BE2C (cell line): ENCODE results near the gene TPST1.
"Not testable (repeated sequence)": the region's sequence is repeated elsewhere in the genome, so short reads cannot be mapped to it uniquely, and the experiment has no call there.

ENCODE experiments used
- DNase-seq: peaks from one replicate; pipeline ENCODE4 v3.0.0-alpha.2; 2020
- H3K27me3 ChIP-seq: fragments of 250-450 bp; sonication (Bioruptor Pico); 2 replicates; pipeline ENCODE4 v1.5.1; 2020; ENCODE audit warnings: mild to moderate bottlenecking
- H3K36me3 ChIP-seq: fragments of 250-450 bp; sonication (Bioruptor Pico); 2 replicates; pipeline ENCODE4 v1.5.1; 2020; ENCODE audit warnings: mild to moderate bottlenecking
- H3K4me1 ChIP-seq: fragments of 250-450 bp; sonication (Bioruptor Pico); 2 replicates; pipeline ENCODE4 v1.5.1; 2020
- H3K4me3 ChIP-seq: 2 replicates; pipeline ENCODE4 v1.5.1; 2011; ENCODE audit warnings: low read depth, low read length
- H3K9me3 ChIP-seq: fragments of 250-450 bp; sonication (Bioruptor Pico); 2 replicates; pipeline ENCODE4 v1.5.1; 2020
- CTCF ChIP-seq: IDR thresholded peaks from 2 replicates; pipeline ENCODE4 v1.5.1; 2012; ENCODE audit warnings: mild to moderate bottlenecking, low read depth, low read length

TPST1 gene

GRCh38 chr7:66371096-66371824, 166.1 kb downstream of the TPST1 start:
- Histone ChIP-seq H3K9me3 (peaks cover 3% of the 10 kb centered on the region; the same call in 1 of the 2 replicates), H3K4me3 (no peak overlapping the region), H3K36me3 (no peaks in the 10 kb centered on the region), H3K4me1 (no peaks in the 10 kb centered on the region), H3K27me3 (no peaks in the 10 kb centered on the region)
- DNase-seq = no peak
- no peak for TF ChIP-seq CTCF

- H3K4me3 ChIP-seq, H3K4me1 ChIP-seq, H3K9me3 ChIP-seq, H3K27me3 ChIP-seq, H3K36me3 ChIP-seq, DNase-seq: not testable (repeated sequence)
Measured at GRCh38 chr7:66374141-66374840, 169.2 kb downstream of the TPST1 start.

- DNase-seq = no peak
Measured at GRCh38 chr7:66376264-66376945, 171.3 kb downstream of the TPST1 start.

GRCh38 chr7:66377045-66377444, 171.9 kb downstream of the TPST1 start:
- no peak for DNase-seq
- H3K4me3 ChIP-seq = no peak overlapping the region
- H3K36me3 ChIP-seq = no peaks in the 10 kb centered on the region
- H3K4me1 ChIP-seq = no peaks in the 10 kb centered on the region
- TF ChIP-seq CTCF = no peak
- no peaks in the 10 kb centered on the region for H3K9me3 ChIP-seq
- H3K27me3 ChIP-seq = no peaks in the 10 kb centered on the region

More at GRCh38 chr7:66376264-66376945, 171.3 kb downstream of the TPST1 start:
- Histone ChIP-seq H3K4me3 (no peak overlapping the region), H3K27me3 (no peaks in the 10 kb centered on the region), H3K36me3 (no peaks in the 10 kb centered on the region), H3K4me1 (no peaks in the 10 kb centered on the region), H3K9me3 (no peaks in the 10 kb centered on the region)
- TF ChIP-seq CTCF = no peak

GRCh38 chr7:66377714-66378113, 172.6 kb downstream of the TPST1 start:
- no peaks in the 10 kb centered on the region for H3K27me3 ChIP-seq
- TF ChIP-seq CTCF = no peak
- no peak for DNase-seq
- no peaks in the 10 kb centered on the region for H3K9me3 ChIP-seq
- H3K36me3 ChIP-seq = no peaks in the 10 kb centered on the region
- no peak overlapping the region for H3K4me3 ChIP-seq
- H3K4me1 ChIP-seq = no peaks in the 10 kb centered on the region

- DNase-seq = no peak
- no peaks in the 10 kb centered on the region for H3K4me1 ChIP-seq
- no peak for TF ChIP-seq CTCF
- no peak overlapping the region for H3K4me3 ChIP-seq
- no peaks in the 10 kb centered on the region for H3K9me3 ChIP-seq
- H3K27me3 ChIP-seq = no peaks in the 10 kb centered on the region
- H3K36me3 ChIP-seq = no peaks in the 10 kb centered on the region
Measured at GRCh38 chr7:66379542-66380160, 174.5 kb downstream of the TPST1 start.
